GM21515 (cell line): ENCODE data around the gene UBTF.

Experiments
- ATAC-seq: cut with Tn5 transposase; IDR thresholded peaks from one replicate; pipeline ENCODE4 v1.9.1; 2021; ENCODE audit not compliant: unreplicated experiment

Gene UBTF

GRCh38 chr17:44170499-44171201 lies 48.8 kb downstream of the UBTF start, which contains the start of gene ASB16:
Gene ASB16, plus strand, starts transcription at chr17:44170704. Its CDS starts 86 bp downstream, at chr17:44170790.
- no peak for ATAC-seq

DNA sequence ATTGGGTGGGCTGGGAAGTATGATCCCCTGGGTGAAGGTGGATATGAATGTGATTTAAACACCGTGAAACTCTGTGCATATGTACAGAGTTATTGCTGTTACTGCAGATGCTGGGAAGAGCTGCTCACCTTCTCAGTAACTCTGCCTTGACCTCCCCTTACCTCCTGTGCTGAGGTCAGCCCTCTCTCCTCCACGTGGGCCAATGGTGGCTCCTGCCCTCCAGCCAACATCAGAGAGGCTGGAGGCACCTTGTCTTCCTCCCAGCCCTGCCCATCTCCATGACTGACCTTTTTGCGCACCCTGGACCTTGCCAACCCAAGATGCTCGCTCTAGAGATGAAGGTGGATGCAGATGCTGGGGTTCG lies 49.4 kb downstream of the UBTF start:
- no peak for ATAC-seq

GRCh38 chr17:44167181-44167861 lies 52.2 kb downstream of the UBTF start:
- no peak for ATAC-seq

DNA sequence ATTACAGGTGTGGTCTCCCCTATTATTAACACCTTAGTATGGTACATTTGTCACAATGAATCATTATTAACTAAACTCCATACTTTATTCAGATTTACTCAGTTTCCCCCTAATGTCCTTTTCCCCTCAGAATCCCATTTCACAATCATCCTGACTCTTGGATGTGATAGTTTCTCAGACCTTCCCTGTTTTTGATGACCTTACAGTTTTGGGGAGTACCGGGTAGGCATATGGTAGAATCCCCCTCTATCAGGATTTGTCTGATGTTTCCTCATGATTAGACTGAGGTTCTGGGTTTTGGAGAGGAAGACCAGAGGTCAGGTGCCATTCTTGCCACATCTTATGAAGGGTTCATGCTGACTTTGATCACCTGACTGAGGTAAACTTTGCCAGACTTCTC lies 55.0 kb downstream of the UBTF start:
- ATAC-seq, result no peak

DNA sequence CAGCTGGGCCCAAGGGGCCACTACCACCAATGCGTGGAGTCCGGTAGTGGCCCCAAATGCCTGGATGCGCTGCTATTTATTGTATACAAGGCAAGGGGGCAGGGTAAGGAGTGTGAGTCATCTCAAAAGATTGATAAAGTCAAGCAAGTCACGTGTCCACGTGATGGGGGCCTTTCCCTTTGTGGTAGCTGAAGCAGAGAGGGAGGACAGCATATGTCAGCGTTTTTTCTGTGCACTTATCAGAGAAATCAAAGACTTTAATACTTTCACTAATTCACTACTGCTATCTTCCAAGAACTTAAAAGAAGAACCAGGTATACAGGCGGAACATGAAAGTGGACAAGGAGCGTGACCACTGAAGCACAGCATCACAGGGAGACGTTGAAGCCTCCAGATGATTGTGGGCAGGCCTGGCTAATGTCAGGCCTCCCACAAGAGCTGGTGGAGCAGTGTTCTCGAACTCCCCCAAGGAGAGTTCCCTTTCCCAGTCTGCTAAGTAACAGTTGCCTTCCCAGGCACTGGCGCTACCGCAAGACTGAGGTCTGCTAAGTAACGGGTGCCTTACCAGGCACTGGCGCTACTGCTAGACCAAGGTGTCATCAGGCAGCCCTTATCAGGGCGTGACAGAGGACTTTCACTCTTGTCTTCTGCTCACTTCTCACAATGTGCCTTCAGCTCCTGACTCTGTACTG lies 59.8 kb downstream of the UBTF start:
- ATAC-seq, result no peak

DNA sequence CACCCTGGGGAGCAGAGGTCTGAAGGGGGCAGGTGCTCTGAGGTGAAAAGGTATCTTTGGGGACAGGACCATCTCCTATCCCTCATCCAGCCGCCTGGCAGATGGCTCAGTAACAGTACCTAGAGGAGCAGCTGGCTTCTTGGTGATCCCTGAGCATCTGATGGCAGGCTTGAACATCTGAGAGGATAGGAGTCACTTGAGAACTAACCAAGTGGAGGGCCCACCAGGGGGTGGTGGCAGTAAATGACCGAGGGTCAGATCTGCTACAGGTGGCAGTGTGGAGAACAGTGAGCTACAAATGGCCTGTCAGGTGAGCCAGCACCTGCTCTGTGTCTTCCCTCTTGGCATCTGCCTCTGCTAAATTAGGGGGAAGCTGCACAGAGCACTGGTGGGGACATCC lies 64.0 kb downstream of the UBTF start:
- no peak for ATAC-seq
